T-helper 22 cell (primary cell): ENCODE measurements around the gene ANKRD62.
"Not testable (repeated sequence)": the region's sequence is repeated elsewhere in the genome, so short reads cannot be mapped to it uniquely, and the experiment has no call there.

Source experiments
- DNase-seq: peaks from one replicate; pipeline ENCODE4 v3.0.0-alpha.2; 2020; ENCODE audit warnings: low read depth

The ANKRD62 gene

GRCh38 chr18:12099160-12099559 lies 5.5 kb downstream of the ANKRD62 start:
- DNase-seq, result no peak

DNA sequence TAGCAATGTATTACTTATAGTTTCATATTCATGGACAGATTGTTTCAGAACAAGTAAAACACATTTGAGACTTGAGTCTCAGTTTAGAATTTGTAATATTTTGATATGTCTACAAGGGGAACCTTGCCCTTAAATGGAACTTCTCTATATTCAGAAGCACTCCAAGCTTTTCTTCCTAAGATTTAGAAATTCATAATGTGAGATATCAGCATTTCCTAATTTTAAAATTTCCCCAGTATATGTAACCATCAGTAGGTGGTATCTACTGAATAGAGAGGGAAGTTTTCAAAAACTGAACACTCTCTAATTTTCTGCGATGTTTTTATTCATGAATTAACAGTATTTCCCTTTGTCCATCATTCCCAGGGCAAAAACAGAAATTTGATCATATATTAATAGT lies 7.6 kb downstream of the ANKRD62 start:
- no peak for DNase-seq

- no peak for DNase-seq
Measured at GRCh38 chr18:12102136-12102842, 8.6 kb downstream of the ANKRD62 start.

GRCh38 chr18:12106471-12106870 lies 12.8 kb downstream of the ANKRD62 start:
- no peak for DNase-seq

GRCh38 chr18:12109836-12110235 lies 16.2 kb downstream of the ANKRD62 start:
- no peak for DNase-seq

DNA sequence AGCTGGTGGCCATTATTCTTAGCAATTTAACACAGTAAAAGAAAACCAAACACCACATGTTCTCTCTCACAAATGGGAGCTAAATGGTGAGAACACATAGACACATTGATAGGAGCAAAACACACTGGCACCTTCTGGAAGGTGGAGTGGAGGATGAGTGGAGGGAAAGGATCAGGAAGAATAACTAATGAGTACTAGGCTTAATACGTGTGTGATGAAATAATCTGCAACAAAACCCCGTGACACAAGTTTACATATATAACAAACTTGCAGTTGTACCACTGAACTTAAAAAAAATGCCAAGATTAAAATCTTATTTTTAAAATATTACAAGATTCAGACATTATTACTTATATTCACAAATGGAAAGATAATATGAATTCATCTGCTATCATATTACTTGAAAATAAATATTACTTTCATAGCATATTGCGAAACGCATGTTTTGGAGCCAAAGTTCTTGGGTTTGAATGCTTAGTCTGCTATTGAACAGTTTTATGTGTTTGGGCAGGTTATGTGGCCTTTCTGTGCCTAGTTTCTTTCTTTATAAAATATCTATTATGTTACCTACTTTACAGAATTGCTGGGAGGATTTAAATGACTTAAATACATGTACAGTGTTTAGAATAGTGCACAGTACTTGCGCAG lies 20.5 kb downstream of the ANKRD62 start:
- no peak for DNase-seq

DNA sequence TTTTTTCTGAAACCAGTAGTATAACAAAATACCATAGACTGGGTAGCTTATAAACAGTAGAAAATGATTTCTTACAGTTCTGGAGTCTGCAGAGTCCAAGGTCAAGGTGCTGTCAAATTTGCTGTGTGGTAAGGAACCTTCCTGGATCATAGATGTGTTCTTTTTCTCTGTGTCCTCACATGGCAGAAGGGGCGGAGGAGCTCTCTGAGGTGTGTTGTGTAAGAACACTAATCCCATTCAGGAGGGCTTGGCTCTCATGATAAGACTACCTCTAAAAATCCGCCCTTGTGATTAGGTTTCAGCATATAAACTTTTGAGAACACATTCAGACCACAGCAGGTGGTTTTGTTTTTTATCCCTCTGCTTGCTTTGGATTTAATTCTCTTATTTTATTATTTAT lies 25.7 kb downstream of the ANKRD62 start:
- DNase-seq, result no peak

- DNase-seq, result no peak
Measured at GRCh38 chr18:12121175-12122042, 27.8 kb downstream of the ANKRD62 start.

- not testable (repeated sequence) for DNase-seq
Measured at GRCh38 chr18:12122043-12122389, 28.4 kb downstream of the ANKRD62 start.

DNA sequence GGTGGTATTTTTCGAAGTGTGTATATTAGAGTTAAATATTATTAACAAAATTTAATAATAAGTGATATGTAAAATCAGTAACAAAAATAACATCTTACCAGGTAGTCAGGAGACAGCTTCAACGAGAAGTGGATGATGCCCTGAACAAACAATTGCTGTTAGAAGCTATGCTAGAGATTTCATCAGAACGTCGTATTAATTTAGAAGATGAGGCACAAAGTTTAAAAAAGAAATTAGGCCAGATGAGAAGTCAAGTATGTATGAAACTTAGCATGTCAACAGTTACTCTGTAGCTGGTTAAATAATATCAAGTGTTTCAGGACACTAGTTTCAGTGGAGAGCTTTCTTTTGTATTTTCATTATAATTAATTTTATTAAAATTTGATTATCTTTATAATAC lies 34.0 kb downstream of the ANKRD62 start:
- DNase-seq, result not testable (repeated sequence)

DNA sequence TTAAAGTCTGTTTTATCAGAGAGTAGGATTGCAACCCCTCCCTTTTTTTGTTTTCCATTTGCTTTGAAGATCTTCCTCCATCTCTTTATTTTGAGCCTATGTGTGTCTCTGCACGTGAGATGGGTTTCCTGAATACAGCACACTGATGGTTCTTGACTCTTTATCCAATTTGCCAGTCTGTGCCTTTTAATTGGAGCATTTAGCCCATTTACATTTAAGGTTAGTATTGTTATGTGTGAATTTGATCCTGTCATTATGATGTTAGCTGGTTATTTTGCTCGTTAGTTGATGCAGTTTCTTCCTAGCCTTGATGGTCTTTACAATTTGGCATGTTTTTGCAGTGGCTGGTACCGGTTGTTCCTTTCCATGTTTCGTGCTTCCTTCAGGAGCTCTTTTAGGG lies 45.2 kb downstream of the ANKRD62 start:
- DNase-seq, result not testable (repeated sequence)

DNA sequence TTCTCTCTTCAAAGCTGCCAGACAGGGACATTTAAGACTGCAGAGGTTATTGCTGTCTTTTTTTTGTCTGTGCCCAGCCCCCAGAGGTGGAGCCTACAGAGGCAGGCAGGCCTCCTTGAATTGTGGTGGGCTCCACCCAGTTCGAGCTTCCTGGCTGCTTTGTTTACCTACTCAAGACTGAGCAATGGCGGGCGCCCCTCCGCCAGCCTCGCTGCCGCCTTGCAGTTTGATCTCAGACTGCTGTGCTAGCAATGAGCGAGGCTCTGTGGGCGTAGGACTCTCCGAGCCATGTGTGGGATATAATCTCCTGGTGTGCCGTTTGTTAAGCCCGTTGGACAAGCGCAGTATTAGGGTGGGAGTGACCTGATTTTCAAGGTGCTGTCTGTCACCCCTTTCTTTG lies 47.2 kb downstream of the ANKRD62 start:
- not testable (repeated sequence) for DNase-seq

- not testable (repeated sequence) for DNase-seq
Measured at GRCh38 chr18:12141778-12142177, 48.1 kb downstream of the ANKRD62 start.

- DNase-seq, result not testable (repeated sequence)
Measured at GRCh38 chr18:12149431-12149830, 55.8 kb downstream of the ANKRD62 start.

DNA sequence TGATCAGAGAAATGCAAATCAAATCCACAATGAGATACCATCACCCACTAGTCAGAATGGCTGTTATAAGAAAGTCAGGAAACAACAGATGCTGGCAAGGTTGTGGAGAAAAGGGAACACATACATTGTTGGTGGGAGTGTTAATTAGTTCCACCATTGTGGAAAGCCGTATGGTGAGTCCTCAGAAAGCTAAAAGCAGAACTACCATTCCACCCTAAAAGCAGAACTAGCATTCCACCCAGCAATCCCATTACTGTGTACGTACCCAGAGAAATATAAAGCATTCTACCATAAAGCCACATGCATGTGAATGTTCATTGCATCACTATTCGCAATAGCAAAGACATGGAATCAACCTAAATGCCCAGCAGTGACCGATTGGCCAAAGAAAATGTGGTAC lies 60.7 kb downstream of the ANKRD62 start:
- no peak for DNase-seq

- no peak for DNase-seq
Measured at GRCh38 chr18:12155996-12156395, 62.4 kb downstream of the ANKRD62 start.

GRCh38 chr18:12159446-12159845 lies 65.8 kb downstream of the ANKRD62 start:
- DNase-seq, result no peak

GRCh38 chr18:12162786-12163185 lies 69.1 kb downstream of the ANKRD62 start:
- DNase-seq, result no peak

DNA sequence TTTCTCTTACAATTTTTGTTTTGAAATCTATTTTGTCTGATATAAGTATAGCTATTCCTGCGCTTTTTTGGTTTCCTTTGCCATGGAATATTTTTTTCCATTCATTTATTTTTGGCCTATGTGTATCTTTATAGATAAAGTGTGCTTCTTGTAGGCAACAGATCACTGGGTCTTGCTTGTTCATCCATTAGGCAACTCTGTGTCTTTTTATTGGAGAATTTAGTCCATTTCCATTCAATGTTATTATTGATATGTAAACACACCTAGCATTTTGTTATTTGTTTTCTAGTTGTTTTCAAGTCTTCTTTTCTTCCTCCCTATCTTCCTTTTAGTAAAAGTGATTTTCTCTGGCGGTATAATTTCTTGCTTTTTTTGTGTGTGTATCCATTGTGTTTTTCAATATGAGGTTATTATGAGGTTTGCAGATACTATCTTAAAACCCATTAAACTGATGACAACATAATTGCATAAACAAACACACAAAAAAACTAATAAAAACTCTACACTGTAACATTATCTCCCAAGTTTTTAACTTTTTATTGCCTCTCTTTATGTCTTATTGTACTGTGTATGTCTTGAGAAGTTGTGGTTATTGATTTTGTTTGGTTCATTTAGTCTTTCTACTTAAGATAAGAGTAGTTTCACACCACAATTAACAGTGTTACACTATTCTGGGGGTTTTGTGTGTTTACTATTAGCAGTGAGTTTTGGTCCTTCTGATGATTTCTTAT lies 71.6 kb downstream of the ANKRD62 start:
- no peak for DNase-seq
